GM19193 (cell line): ENCODE measurements around the gene IGLL1.

Experiments used
- POLR2A ChIP-seq: IDR thresholded peaks from 4 replicates; pipeline ENCODE4 v1.6.1; 2011; ENCODE audit not compliant: insufficient read depth, insufficient read length; ENCODE audit errors: extremely low read depth

Gene IGLL1

GRCh38 chr22:23591201-23591791 lies 11.2 kb upstream of the IGLL1 start:
- no peak for TF ChIP-seq POLR2A

- TF ChIP-seq POLR2A = no peak
These were observed 3.7 kb upstream of the IGLL1 start for GRCh38 chr22:23583836-23584235.

- no peak for TF ChIP-seq POLR2A
These were observed 3.1 kb upstream of the IGLL1 start for GRCh38 chr22:23583153-23583552.

- TF ChIP-seq POLR2A = no peak
These were observed 1.2 kb upstream of the IGLL1 start for GRCh38 chr22:23581260-23581650.

GRCh38 chr22:23580576-23581259 lies 628 bp upstream of the IGLL1 start:
- TF ChIP-seq POLR2A = no peak

GRCh38 chr22:23579280-23579679 lies 810 bp downstream of the IGLL1 start:
- no peak for TF ChIP-seq POLR2A

GRCh38 chr22:23578306-23578705 lies 1.8 kb downstream of the IGLL1 start:
- TF ChIP-seq POLR2A = no peak

- TF ChIP-seq POLR2A = no peak
These were observed 3.4 kb downstream of the IGLL1 start for GRCh38 chr22:23576681-23577080.

GRCh38 chr22:23575601-23576000 lies 4.5 kb downstream of the IGLL1 start:
- no peak for TF ChIP-seq POLR2A

GRCh38 chr22:23574877-23575276 lies 5.2 kb downstream of the IGLL1 start:
- TF ChIP-seq POLR2A = no peak

GRCh38 chr22:23574371-23574811 lies 5.7 kb downstream of the IGLL1 start:
- TF ChIP-seq POLR2A = no peak

- TF ChIP-seq POLR2A = no peak
These were observed 8.6 kb downstream of the IGLL1 start for GRCh38 chr22:23571486-23571885.

GRCh38 chr22:23570681-23571080 lies 9.4 kb downstream of the IGLL1 start:
- TF ChIP-seq POLR2A = no peak

- TF ChIP-seq POLR2A = no peak
These were observed 10.4 kb downstream of the IGLL1 start for GRCh38 chr22:23569716-23570115.

GRCh38 chr22:23569291-23569690 lies 10.8 kb downstream of the IGLL1 start:
- no peak for TF ChIP-seq POLR2A

GRCh38 chr22:23566705-23567475 lies 13.2 kb downstream of the IGLL1 start:
- no peak for TF ChIP-seq POLR2A
